DMS53 treated with DMSO at 0.1 percent for 48 hours (cell line): ENCODE measurements around the gene COQ10A.

ENCODE experiments used
- DNase-seq: peaks from one replicate; lab custom pipeline; 2025; ENCODE audit not compliant: unreplicated experiment; lab: John Stamatoyannopoulos, UW

The COQ10A gene

GRCh38 chr12:56266693-56267442, at the start of gene COQ10A:
COQ10A (plus strand) TSS chr12:56266942; CDS start chr12:56267119, 177 bp downstream.
- DNase-seq: peak; percentile 76

GRCh38 chr12:56219840-56220239, 46.9 kb upstream of the COQ10A start:
- no peak for DNase-seq

- no peak for DNase-seq
These were observed 46.0 kb upstream of the COQ10A start for GRCh38 chr12:56220611-56221231.

DNA sequence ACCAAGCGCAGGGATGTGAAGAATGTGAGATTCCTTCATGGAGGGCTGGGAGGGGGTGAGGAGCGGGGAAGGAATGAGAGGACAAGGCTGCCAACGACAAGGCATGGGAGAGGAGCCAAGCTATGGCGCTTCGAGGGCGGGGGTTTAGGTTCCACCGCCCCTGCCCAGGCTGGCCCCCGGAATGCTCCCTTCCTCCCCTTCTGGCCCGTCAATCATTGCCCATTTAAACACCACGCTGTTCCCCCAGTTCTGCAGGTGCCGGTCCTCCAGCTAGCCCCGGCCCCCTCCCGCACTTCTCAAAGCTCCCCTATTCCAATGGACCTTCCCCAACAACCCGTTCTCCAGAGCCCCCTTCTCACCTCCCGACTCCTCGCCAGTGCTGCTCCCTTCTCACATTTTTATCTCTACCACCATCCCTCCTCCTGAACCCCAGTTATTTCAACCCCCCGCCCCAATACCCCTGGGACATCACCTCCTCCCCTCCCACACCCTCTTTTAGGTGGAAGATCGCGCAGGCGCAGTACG, 45.4 kb upstream of the COQ10A start:
- DNase-seq: no peak

GRCh38 chr12:56221757-56222530, 44.8 kb upstream of the COQ10A start, which contains the start of gene RNF41:
RNF41 (minus strand) TSS chr12:56221922; CDS start chr12:56214047, 7,875 bp downstream.
- peak; percentile 95 for DNase-seq

DNA sequence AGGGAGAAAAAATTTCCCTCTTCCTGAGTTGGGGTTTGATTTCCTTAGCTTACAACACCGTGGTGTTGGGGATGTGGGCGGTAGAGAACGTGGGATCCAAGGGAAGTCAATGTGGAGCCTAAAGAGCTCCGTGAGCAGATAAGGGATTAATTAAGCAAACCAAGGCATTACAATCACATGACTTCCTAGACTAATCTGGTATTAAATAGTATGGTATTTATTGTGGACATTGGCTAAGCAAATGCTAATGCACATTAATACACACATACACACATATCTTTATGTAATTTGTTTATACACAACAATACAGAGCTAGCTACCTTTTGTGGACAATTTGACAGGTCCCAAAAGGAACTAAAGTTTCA, 44.2 kb upstream of the COQ10A start:
- DNase-seq: no peak

DNA sequence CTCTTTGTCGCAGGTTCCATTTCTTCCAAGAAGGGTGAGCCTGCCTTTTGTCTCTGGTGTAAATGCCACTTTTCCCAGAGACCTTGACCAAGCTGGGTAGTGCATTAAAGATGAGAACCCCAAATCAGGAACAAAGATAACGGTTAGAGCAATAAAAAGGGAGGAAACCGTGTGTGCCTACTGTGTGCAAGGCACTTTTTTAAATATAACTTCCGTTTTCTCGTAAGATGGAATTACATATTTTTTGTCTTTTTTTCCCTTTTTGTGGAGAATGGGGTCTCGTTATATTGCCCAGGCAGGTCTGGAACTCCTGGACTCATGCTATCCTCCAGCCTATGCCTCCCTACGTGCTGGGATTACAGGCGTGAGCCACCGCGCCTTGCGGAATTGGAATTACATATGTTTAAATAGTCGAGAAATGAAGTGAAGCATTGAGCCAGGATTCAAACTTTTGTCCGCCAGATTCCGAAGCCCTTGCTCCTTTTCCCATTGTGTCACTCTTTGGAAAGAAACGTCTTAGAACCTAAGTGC, 43.1 kb upstream of the COQ10A start:
- DNase-seq: no peak

GRCh38 chr12:56224102-56224701, 42.5 kb upstream of the COQ10A start, which contains the start of gene NABP2:
NABP2 (plus strand) TSS chr12:56224342; CDS start chr12:56224857, 515 bp downstream.
- peak; percentile 97 for DNase-seq

- DNase-seq: no peak
These were observed 41.8 kb upstream of the COQ10A start for GRCh38 chr12:56224954-56225353.

DNA sequence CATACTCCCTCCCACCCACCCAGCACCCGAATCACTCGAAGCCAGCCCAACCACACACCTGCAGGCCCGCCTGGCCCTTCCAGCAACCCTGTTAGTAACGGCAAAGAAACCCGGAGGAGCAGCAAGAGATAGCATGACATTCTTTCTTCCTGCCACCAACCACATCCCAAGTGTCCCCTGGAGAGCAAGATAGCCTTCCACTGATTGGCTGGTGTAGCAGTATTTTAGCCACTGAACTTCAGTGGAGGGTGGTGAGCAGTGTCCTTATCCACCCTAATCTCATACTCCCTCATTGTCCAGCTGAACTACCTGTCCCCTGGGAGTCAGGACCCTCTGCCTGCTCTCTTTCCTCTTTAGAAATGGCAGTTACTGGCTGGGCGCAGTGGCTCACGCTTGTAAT, 37.7 kb upstream of the COQ10A start:
- no peak for DNase-seq

DNA sequence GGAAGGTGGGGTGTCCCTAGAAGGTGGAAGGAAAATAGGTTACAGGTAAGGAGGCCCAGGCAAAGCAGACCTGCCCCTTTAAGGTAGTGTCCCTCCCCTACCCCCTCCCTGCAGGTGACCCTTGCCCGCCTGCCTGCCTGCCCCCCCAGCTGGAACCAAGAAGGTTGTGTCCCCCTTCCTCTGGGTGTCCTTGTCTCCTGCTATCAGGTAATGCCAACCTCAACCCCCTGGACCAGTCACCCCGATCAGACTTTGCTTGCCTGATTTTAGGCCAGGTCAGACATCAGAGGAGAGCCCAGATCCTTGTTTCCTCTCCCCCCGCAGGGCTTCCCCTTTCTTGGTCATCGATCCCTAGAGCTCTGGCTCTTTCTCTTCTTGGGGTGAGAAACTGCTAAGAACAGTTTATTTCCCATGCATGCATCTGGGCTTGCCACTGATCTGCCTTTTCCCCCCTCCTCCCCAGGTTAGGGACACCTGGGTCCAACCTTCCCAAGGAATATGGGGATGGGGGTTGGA, 36.8 kb upstream of the COQ10A start, which contains the start of gene SLC39A5:
Gene SLC39A5 (plus strand): TSS at position 136 of the 516 bp plus-strand sequence. CDS start 1,224 bp downstream, outside the sequence.
- no peak for DNase-seq

DNA sequence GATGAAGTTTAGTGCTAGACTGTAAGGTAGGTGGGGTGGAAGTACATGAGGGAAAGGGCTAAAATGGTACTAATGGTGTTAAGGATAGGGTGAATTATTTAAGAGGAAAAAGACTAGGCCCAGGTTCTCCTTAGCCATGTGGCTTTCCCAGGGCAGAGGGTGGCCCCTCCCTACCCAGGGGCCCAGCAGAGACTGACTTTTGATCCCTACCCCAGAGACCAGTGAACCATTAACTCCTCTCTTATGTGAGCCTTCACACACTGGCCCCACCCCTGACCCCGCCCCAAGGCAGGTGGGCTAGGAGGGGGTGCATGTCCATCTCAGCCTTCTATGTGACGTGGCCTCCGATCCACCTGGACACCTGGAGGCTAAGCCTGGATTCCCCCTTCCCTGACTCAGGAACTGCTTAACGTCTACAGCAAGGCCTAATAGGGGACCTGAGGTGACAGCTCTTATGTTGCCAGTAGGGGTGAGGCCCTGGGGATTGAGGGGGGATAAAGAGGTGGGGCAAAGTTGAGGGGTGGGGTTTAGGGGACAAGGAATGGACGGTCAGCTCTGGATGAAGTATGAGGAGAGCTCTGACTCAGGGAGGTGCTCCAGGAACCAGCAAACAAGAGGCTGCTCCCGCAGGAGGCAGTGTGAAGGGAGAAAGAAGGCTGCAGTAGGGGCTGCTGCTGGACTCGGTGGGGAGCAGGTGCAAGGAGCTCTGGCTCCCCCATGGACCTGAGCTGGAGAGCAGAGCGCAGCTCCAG, 36.1 kb upstream of the COQ10A start:
- DNase-seq: peak; percentile 30

GRCh38 chr12:56231184-56231582, 35.6 kb upstream of the COQ10A start:
- no peak for DNase-seq

DNA sequence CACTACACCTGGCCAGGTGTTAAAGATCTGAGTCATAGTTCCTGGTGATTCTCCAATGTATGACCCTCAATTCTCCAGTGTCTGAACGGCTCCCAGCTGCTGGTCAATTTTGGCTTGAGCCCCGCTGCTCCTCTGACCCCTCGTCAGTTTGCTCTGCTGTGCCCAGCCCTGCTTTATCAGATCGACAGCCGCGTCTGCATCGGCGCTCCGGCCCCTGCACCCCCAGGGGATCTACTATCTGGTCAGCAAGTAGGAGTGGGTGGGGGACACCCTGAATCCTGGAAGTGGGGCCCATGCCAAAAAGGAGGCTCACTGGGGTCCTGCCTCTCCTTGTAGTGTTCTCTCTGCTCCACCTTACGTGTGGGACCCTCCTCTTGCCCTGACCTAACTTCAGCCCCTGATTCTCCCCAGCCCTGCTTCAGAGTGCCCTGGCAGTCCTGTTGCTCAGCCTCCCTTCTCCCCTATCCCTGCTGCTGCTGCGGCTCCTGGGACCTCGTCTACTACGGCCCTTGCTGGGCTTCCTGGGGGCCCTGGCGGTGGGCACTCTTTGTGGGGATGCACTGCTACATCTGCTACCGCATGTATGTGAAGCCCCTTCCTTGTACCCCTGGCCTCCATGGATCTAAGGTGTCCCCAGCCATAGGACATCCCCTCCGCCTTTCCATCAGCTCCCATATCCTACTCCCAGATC, 31.9 kb upstream of the COQ10A start:
- DNase-seq: no peak

- no peak for DNase-seq
These were observed 30.7 kb upstream of the COQ10A start for GRCh38 chr12:56236091-56236490.

DNA sequence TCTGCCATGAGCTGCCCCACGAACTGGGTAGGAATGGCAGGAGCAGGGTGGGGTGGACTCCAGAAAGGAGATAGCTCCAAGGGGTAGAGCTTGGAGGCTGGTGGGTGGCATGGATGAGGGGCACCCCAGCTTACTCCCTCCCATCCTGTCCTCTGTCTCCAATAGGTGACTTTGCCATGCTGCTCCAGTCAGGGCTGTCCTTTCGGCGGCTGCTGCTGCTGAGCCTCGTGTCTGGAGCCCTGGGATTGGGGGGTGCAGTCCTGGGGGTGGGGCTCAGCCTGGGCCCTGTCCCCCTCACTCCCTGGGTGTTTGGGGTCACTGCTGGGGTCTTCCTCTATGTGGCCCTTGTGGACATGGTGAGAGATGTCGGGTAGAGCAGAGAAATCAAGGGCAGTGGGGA, 29.8 kb upstream of the COQ10A start:
- no peak for DNase-seq

GRCh38 chr12:56237552-56237951, 29.2 kb upstream of the COQ10A start:
- no peak for DNase-seq

GRCh38 chr12:56241424-56242303, 25.1 kb upstream of the COQ10A start:
- no peak for DNase-seq
